Mesodermal cell (in vitro differentiated cells): ENCODE results near the gene SPATA12. TPM values are rescaled to one million over a fixed set of nuclear protein-coding genes. Genes with fewer than 3 reads are reported as not detected.

Source experiments
- H3K27ac ChIP-seq: 2 replicates; pipeline ENCODE4 v1.7.0; 2013; ENCODE audit warnings: mild to moderate bottlenecking, low read depth, low read length, moderate library complexity; ENCODE audit not compliant: severe bottlenecking
- H3K36me3 ChIP-seq: 2 replicates; pipeline ENCODE4 v1.7.1; 2013; ENCODE audit warnings: mild to moderate bottlenecking, low read length, moderate library complexity; ENCODE audit not compliant: control insufficient read depth, insufficient read depth
- H3K4me1 ChIP-seq: one replicate; pipeline ENCODE4 v1.7.1; 2013; ENCODE audit warnings: mild to moderate bottlenecking, low read length; ENCODE audit not compliant: insufficient read depth, control insufficient read depth, poor library complexity, severe bottlenecking
- H3K4me3 ChIP-seq: 2 replicates; pipeline ENCODE4 v1.7.0; 2013; ENCODE audit warnings: low read length, control low read depth, mild to moderate bottlenecking; ENCODE audit not compliant: insufficient read depth, poor library complexity, severe bottlenecking; ENCODE audit errors: extremely low read depth
- H3K9me3 ChIP-seq: 2 replicates; pipeline ENCODE4 v1.7.1; 2013; ENCODE audit warnings: mild to moderate bottlenecking, low read length, moderate library complexity; ENCODE audit not compliant: control insufficient read depth
- WGBS, 2 experiments: methylation state at CpG; one replicate each; pipeline ENCODE4 v1.1.5; 2013; ENCODE audit warnings: missing lambda C conversion rate in 2 of 2; ENCODE audit not compliant: insufficient coverage in 2 of 2; 5-methylcytosine and 5-hydroxymethylcytosine counted together
- polyA plus RNA-seq, 2 experiments: library from polyadenylated mRNA; stranded (reverse); fragments of 50-300 nt; gene quantifications; one replicate each; pipeline ENCODE4 v1.2.3, GENCODE V29; 2013

Gene SPATA12, protein sequence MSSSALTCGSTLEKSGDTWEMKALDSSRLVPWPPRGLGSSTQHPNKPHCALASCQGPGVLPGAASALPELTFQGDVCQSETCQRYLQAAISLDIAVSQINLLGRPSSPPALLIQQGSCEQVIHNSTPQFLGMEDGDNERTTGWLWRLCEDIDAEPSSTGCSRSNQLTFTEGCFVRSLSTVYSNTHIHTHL
- not detected for polyA plus RNA-seq (2013, experiment 1 of 2)
- polyA plus RNA-seq (2013, experiment 2 of 2), result not detected

DNA sequence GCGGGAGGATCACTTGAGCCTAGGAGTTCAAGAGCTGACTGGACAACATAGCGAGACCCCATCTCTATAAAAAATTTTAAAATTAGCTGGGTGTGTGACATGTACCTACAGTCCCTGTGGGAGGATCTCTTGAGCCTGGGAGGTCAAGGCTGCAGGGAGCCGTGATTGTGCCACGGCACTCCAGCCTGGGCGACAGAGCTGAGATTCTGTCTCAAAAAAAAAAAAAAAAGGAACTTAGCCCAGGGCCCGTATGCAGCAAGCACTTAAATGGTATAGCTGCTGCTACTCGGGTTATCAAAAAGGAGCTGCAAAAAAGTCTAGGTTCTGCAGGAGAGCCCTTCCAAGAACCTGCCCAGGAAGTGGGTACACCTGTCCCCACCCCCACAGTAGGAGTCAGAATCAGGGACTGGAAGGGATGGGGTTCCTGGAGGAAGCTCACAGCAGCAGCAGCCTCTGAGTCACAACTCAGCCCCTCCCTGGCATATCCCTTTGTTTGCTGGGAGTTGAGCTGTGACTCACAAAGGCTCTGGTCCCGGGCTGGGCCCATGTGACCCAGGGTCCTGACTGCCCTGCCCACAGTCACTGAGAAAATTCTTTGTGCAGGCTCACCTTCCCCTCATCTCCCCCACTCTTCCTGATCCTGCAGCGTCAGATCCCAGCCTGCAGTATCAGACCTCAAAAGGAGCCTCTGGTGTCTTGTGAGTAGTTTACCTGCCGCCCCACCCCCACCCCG, at the start of gene SPATA12:
TSS of gene SPATA12 (plus strand) at position 576 of the 733 bp plus-strand sequence. CDS start 13,031 bp downstream, outside the sequence.
- Histone ChIP-seq H3K4me3 (no peak within 1 kb of the TSS), H3K9me3 (no peaks in the 10 kb centered on the region), H3K4me1 (peaks cover 22% of the 10 kb centered on the region), H3K27ac (peak within 1 kb of the TSS; percentile 84), H3K36me3 (no peaks in the 10 kb centered on the region)
- 48 to 54% methylated on average over 5 to 6 of the region's 11 CpGs for whole genome bisulfite sequencing, 2 experiments

DNA sequence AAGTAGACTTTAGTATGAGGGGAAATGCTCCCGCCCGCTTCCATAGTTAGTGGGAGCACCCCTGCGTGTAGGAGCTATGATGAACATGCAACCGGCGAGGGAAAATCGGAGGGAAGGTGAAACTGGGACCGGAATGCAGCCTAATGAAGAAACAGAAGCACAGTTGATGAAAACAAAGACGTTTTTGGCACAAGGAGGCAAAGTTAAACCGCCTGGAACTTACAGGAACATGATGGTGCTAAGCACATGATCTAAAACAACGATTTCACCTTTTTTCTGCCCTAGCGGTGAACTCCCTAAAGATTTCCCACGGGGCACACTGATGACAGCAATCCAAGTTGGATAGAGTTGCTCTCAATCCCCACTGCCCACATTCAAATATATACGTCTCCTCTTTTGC, 49.4 kb upstream of the SPATA12 start:
- H3K4me3 ChIP-seq, result no peak overlapping the region
- 90 to 91% methylated on average over 12 of the region's 13 CpGs for WGBS, 2 experiments
- no peaks in the 10 kb centered on the region for H3K9me3 ChIP-seq
- H3K4me1 ChIP-seq, result peaks cover 24% of the 10 kb centered on the region
- H3K36me3 ChIP-seq, result no peaks in the 10 kb centered on the region
- H3K27ac ChIP-seq, result no peak overlapping the region

- Histone ChIP-seq H3K9me3 (no peaks in the 10 kb centered on the region), H3K4me1 (peaks cover 26% of the 10 kb centered on the region), H3K36me3 (no peaks in the 10 kb centered on the region), H3K27ac (no peak overlapping the region), H3K4me3 (no peak overlapping the region)
- 93 to 97% methylated on average over 17 to 18 of the region's 22 CpGs for WGBS, 2 experiments
Measured at GRCh38 chr3:57012847-57013246, 47.6 kb upstream of the SPATA12 start.

DNA sequence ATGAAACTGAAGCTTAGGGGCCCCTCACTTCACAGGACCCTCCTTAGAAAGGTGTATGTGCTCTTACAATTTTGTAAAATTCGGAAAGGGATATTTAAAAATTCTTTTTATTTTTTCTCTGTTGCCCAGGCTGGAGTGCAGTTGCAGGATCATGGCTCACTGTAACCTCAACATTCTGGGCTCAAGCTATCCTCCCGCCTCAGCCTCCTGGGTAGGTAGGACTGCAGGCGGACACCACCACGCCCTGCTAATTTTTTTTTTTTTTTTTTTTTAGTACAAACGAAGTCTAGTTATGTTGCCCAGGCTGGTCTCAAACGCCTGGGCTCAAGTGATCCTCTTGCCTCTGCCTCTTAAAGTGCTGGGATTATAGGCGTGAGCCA, 45.1 kb upstream of the SPATA12 start:
- Histone ChIP-seq H3K4me3 (no peak overlapping the region), H3K27ac (no peak overlapping the region), H3K4me1 (peaks cover 19% of the 10 kb centered on the region), H3K36me3 (no peaks in the 10 kb centered on the region), H3K9me3 (no peaks in the 10 kb centered on the region)
- WGBS, 2 experiments, result 85 to 96% methylated on average over 4 to 6 of the region's 7 CpGs

GRCh38 chr3:57015912-57016311, 44.6 kb upstream of the SPATA12 start:
- Histone ChIP-seq H3K27ac (no peak overlapping the region), H3K36me3 (no peaks in the 10 kb centered on the region), H3K4me1 (peaks cover 19% of the 10 kb centered on the region), H3K4me3 (no peak overlapping the region), H3K9me3 (no peaks in the 10 kb centered on the region)
- 73 to 95% methylated on average over 5 to 6 of the region's 6 CpGs for WGBS, 2 experiments

DNA sequence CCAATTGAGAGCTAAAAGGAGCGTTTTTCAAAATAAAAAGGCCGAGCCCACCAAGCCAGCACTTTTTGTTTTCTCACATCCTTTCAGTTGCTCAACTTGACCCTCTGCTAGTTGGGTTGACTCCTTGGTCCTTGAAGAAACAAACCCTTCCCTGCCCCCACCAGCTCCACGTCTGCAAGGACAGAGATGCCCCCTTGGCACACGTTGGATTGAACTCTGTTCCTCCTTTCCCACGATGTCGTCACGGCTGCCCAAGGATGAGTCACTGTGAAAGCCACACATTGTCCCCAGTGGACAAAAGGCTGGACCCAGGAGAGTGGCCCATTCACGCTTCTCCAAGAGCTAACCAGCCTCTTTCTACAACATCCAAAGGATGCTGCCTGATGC, 43.0 kb upstream of the SPATA12 start:
- Histone ChIP-seq H3K36me3 (no peaks in the 10 kb centered on the region), H3K4me3 (no peak overlapping the region), H3K9me3 (no peaks in the 10 kb centered on the region), H3K4me1 (peaks cover 19% of the 10 kb centered on the region), H3K27ac (peak overlapping the region; percentile 90)
- 71 to 78% methylated on average over 7 to 8 of the region's 8 CpGs for WGBS, 2 experiments

DNA sequence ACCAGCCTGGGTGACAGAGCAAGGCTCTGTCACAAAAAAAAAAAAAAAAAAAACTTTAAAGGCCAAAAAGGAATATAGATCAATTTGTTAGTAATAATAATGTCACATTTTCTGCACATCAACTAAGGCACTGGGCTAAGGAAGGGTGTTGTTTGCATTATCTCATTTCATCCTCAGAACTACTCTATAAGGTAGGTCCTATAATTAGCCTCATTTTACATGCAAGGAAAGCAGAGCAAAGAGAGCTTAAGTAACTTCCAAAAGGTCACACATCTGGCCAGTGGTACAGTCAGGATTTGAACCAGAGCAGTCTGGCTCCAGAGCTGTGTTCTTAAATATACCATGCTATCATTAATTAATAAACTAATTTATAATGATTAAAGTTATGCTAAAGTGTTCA, 42.2 kb upstream of the SPATA12 start:
- no peaks in the 10 kb centered on the region for H3K9me3 ChIP-seq
- H3K4me3 ChIP-seq, result no peak overlapping the region
- no peaks in the 10 kb centered on the region for H3K36me3 ChIP-seq
- no peak overlapping the region for H3K27ac ChIP-seq
- peaks cover 19% of the 10 kb centered on the region for H3K4me1 ChIP-seq

GRCh38 chr3:57019057-57019456, 41.4 kb upstream of the SPATA12 start:
- Histone ChIP-seq H3K36me3 (no peaks in the 10 kb centered on the region), H3K4me1 (peaks cover 19% of the 10 kb centered on the region), H3K4me3 (no peak overlapping the region), H3K27ac (no peak overlapping the region), H3K9me3 (no peaks in the 10 kb centered on the region)
- 97 to 100% methylated on average over 2 to 3 of the region's 3 CpGs for WGBS, 2 experiments

- WGBS, 2 experiments, result 60 to 83% methylated on average over 3 of the region's 3 CpGs
- Histone ChIP-seq H3K9me3 (no peaks in the 10 kb centered on the region), H3K36me3 (no peaks in the 10 kb centered on the region), H3K4me3 (no peak overlapping the region), H3K27ac (no peak overlapping the region), H3K4me1 (no peaks in the 10 kb centered on the region)
Measured at GRCh38 chr3:57025237-57025636, 35.2 kb upstream of the SPATA12 start.

- Histone ChIP-seq H3K4me1 (no peaks in the 10 kb centered on the region), H3K4me3 (no peak overlapping the region), H3K36me3 (no peaks in the 10 kb centered on the region), H3K27ac (no peak overlapping the region), H3K9me3 (no peaks in the 10 kb centered on the region)
- WGBS, 2 experiments, result 100% methylated on average over 1 to 2 of the region's 2 CpGs
Measured at GRCh38 chr3:57026944-57027343, 33.5 kb upstream of the SPATA12 start.

- WGBS, 2 experiments, result 100% methylated on average over 2 of the region's 2 CpGs; no CpG with 5 or more reads in 1 of the 2 experiments
- H3K27ac ChIP-seq, result no peak overlapping the region
- no peaks in the 10 kb centered on the region for H3K4me1 ChIP-seq
- H3K9me3 ChIP-seq, result no peaks in the 10 kb centered on the region
- no peaks in the 10 kb centered on the region for H3K36me3 ChIP-seq
- H3K4me3 ChIP-seq, result no peak overlapping the region
Measured at GRCh38 chr3:57029383-57029782, 31.1 kb upstream of the SPATA12 start.
